Neural progenitor cell (in vitro differentiated cells): ENCODE data around the gene KIRREL3. TPM values are rescaled to one million over a fixed set of nuclear protein-coding genes. Genes with fewer than 3 reads are reported as not detected.
A peak's percentile ranks its signal among the peaks of the same experiment; 100 is the strongest.

Experiments
- DNase-seq: peaks from one replicate; pipeline ENCODE4 v3.0.0-alpha.2; 2016; ENCODE audit warnings: low spot score
- H2AFZ ChIP-seq: fragments of 200-600 bp; sonication (generic); replicated peaks from 2 replicates; pipeline ENCODE4 v1.6.1; 2016; ENCODE audit warnings: antibody characterized with exemption
- H3F3A ChIP-seq: fragments of 200-600 bp; sonication (generic); 2 replicates; pipeline ENCODE4 v1.6.1; 2016; ENCODE audit warnings: antibody characterized with exemption, low read depth
- H3K27ac ChIP-seq: fragments of 200-600 bp; sonication (generic); 2 replicates; pipeline ENCODE4 v1.5.1; 2016; ENCODE audit warnings: mild to moderate bottlenecking
- H3K27me3 ChIP-seq: fragments of 200-600 bp; sonication (generic); 2 replicates; pipeline ENCODE4 v1.6.1; 2016; ENCODE audit warnings: mild to moderate bottlenecking, moderate library complexity
- H3K36me3 ChIP-seq: fragments of 200-600 bp; sonication (generic); 2 replicates; pipeline ENCODE4 v1.5.1; 2016
- H3K4me1 ChIP-seq: fragments of 200-600 bp; sonication (generic); 2 replicates; pipeline ENCODE4 v1.6.1; 2016; ENCODE audit warnings: mixed run types
- H3K4me2 ChIP-seq: fragments of 200-600 bp; sonication (generic); 2 replicates; pipeline ENCODE4 v1.6.1; 2016
- H3K4me3 ChIP-seq: fragments of 200-600 bp; sonication (generic); 2 replicates; pipeline ENCODE4 v1.5.1; 2016
- H3K79me2 ChIP-seq: fragments of 200-600 bp; sonication (generic); 2 replicates; pipeline ENCODE4 v1.6.1; 2016; ENCODE audit warnings: low read depth
- H3K9ac ChIP-seq: fragments of 200-600 bp; sonication (generic); 2 replicates; pipeline ENCODE4 v1.6.1; 2016
- H3K9me3 ChIP-seq: fragments of 200-600 bp; sonication (generic); 2 replicates; pipeline ENCODE4 v1.5.1; 2016; ENCODE audit warnings: low read depth
- H4K20me1 ChIP-seq: fragments of 200-600 bp; sonication (generic); 2 replicates; pipeline ENCODE4 v1.6.1; 2016; ENCODE audit warnings: low read depth
- H3K27ac Mint-ChIP-seq: 3 replicates; pipeline ENCODE4 v1.8.0; 2021; ENCODE audit warnings: mixed read lengths
- H3K27me3 Mint-ChIP-seq: 2 replicates; pipeline ENCODE4 v1.8.0; 2022; ENCODE audit warnings: low read depth, mild to moderate bottlenecking, inconsistent platforms, moderate library complexity, mixed read lengths; ENCODE audit not compliant: insufficient read depth
- H3K36me3 Mint-ChIP-seq: 3 replicates; pipeline ENCODE4 v1.8.0; 2021; ENCODE audit warnings: mixed read lengths
- H3K4me1 Mint-ChIP-seq: 3 replicates; pipeline ENCODE4 v1.8.0; 2021; ENCODE audit warnings: mixed read lengths
- H3K4me3 Mint-ChIP-seq: 3 replicates; pipeline ENCODE4 v1.8.0; 2021; ENCODE audit warnings: mild to moderate bottlenecking, moderate library complexity, mixed read lengths
- H3K9me3 Mint-ChIP-seq: 3 replicates; pipeline ENCODE4 v1.8.0; 2020; ENCODE audit warnings: mixed read lengths
- EZH2 ChIP-seq: fragments of 200-600 bp; sonication (generic); IDR thresholded peaks from 2 replicates; pipeline ENCODE4 v1.6.1; 2017; ENCODE audit warnings: antibody characterized with exemption, mild to moderate bottlenecking, moderate library complexity
- EZH2phosphoT487 ChIP-seq: fragments of 200-600 bp; sonication (generic); IDR thresholded peaks from 2 replicates; pipeline ENCODE4 v1.6.1; 2017; ENCODE audit warnings: antibody characterized with exemption
- total RNA-seq: library from RNA; depleted of rRNA; stranded (reverse); fragments of >200 nt; gene quantifications from 2 replicates; pipeline ENCODE4 v1.2.3, GENCODE V29; 2015; ENCODE audit warnings: low replicate concordance
- TF ChIP-seq, protein P1 (sequence below): fragments of 200-600 bp; sonication (generic); IDR thresholded peaks from 2 replicates; pipeline ENCODE4 v1.5.1; 2017; ENCODE audit warnings: antibody characterized with exemption, mild to moderate bottlenecking

The KIRREL3 gene
- total RNA-seq, 1 donor from 2014 or later = 1.1 TPM

DNA sequence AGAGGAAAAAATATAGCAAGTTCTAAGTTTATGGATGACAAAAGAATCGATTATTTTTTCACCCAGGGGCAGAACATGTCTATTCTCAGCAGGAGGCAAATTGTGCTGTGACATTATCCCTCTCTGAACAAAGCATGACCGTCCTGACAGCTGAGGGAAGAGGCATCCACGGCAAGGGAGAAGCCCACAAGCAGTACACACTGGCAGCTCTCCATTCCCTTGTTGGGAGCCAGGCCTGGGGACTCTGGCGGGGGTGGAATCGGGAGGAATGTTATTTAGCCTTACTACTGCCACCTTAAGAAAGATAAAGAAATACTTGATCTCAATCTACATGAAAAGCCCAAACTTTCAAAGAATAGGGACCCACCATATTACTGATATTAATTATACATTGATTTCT lies 3.4 kb downstream of the KIRREL3 start:
- Mint-ChIP-seq H3K4me3 (no peak overlapping the region), H3K4me1 (peaks cover 44% of the 10 kb centered on the region), H3K27ac (no peak overlapping the region), H3K36me3 (no peaks in the 10 kb centered on the region), H3K27me3 (peaks cover 6% of the 10 kb centered on the region), H3K9me3 (no peaks in the 10 kb centered on the region)
- TF ChIP-seq, protein P1, sequence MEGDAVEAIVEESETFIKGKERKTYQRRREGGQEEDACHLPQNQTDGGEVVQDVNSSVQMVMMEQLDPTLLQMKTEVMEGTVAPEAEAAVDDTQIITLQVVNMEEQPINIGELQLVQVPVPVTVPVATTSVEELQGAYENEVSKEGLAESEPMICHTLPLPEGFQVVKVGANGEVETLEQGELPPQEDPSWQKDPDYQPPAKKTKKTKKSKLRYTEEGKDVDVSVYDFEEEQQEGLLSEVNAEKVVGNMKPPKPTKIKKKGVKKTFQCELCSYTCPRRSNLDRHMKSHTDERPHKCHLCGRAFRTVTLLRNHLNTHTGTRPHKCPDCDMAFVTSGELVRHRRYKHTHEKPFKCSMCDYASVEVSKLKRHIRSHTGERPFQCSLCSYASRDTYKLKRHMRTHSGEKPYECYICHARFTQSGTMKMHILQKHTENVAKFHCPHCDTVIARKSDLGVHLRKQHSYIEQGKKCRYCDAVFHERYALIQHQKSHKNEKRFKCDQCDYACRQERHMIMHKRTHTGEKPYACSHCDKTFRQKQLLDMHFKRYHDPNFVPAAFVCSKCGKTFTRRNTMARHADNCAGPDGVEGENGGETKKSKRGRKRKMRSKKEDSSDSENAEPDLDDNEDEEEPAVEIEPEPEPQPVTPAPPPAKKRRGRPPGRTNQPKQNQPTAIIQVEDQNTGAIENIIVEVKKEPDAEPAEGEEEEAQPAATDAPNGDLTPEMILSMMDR = no peak
- no peak for TF ChIP-seq EZH2
- TF ChIP-seq EZH2phosphoT487 = no peak
- DNase-seq = no peak
- no peaks in the 10 kb centered on the region for H3K79me2 ChIP-seq
- no peaks in the 10 kb centered on the region for H4K20me1 ChIP-seq
- no peak overlapping the region for H3K27ac ChIP-seq
- no peak overlapping the region for H3K4me3 ChIP-seq
- no peak overlapping the region for H3K4me2 ChIP-seq
- no peak overlapping the region for H3K9ac ChIP-seq
- no peaks in the 10 kb centered on the region for H3K9me3 ChIP-seq
- H3K27me3 ChIP-seq = peaks cover 60% of the 10 kb centered on the region
- peaks cover 25% of the 10 kb centered on the region for H3K4me1 ChIP-seq
- no peaks in the 10 kb centered on the region for H3K36me3 ChIP-seq
- no peak overlapping the region for H2AFZ ChIP-seq
- H3F3A ChIP-seq = peaks cover 6% of the 10 kb centered on the region

DNA sequence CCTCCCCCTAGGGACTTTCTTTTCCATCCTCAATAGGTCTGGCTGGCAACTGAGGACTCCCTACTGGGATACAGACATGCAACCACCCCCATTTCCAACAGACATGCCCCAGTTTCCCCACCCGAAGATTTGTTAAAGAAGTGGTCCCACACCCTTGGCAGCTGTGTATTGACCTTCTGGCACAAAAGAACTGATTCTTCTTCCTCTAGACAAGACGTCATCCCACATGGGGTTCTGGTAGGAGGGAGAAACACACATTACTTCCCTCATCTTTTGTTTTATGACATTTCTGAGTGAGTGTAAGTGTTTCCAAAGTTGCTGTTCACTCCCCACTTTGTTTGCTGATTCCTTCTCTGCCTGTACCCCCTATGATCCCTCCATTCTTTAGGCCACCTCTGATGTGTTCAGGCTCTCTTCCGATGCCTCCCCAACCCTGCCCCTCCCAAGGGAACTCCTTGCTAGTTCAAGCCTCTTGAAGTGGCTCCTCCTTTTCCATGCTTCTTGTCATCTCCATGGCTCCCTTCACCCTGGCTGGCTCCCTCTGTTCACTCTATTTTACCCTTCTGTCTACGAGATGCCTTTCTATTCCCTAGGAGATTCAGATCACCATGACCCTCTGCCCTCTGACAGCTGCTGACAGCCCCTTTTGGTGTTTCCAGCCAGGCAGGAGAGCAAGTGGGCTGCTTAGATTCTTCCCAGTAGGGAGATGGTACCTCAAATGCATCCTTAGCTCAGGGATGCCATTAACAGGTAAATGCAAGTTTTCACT lies 4.3 kb downstream of the KIRREL3 start:
- Histone ChIP-seq H3K9me3 (no peaks in the 10 kb centered on the region), H4K20me1 (no peaks in the 10 kb centered on the region), H3K4me1 (peaks cover 17% of the 10 kb centered on the region), H3K27ac (no peak overlapping the region), H3F3A (no peaks in the 10 kb centered on the region), H3K4me2 (no peak overlapping the region), H3K36me3 (no peaks in the 10 kb centered on the region), H2AFZ (no peak overlapping the region), H3K4me3 (no peak overlapping the region), H3K27me3 (peaks cover 55% of the 10 kb centered on the region), H3K79me2 (no peaks in the 10 kb centered on the region), H3K9ac (no peak overlapping the region)
- Mint-ChIP-seq H3K9me3 (no peaks in the 10 kb centered on the region), H3K4me3 (peak overlapping the region; percentile 48), H3K36me3 (no peaks in the 10 kb centered on the region), H3K27me3 (peaks cover 6% of the 10 kb centered on the region), H3K27ac (peak overlapping the region; percentile 64), H3K4me1 (peaks cover 35% of the 10 kb centered on the region)
- DNase-seq = no peak
- TF ChIP-seq EZH2 (no peak), EZH2phosphoT487 (no peak)
- TF ChIP-seq, protein P1 = no peak

DNA sequence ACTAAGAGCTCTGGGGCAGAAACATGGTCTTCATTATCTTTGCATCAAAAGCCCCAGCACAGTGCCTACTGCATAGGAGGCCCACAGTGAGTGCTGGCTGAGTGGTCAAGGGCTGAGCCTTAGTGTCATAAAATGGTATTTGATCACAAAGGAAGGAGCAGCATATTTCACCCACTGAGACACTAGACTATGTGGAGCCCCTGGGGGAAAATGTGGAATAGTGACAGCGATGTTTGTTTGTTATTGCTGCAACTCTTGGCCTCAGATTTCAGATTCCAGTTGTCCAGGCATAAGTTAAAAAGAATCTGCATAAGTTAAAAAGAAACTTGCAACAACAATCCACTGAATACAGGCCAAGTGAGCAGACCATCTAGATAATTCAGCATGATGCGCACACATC lies 7.0 kb downstream of the KIRREL3 start:
- no peaks in the 10 kb centered on the region for H3F3A ChIP-seq
- H3K36me3 ChIP-seq = no peaks in the 10 kb centered on the region
- H3K9ac ChIP-seq = no peak overlapping the region
- H4K20me1 ChIP-seq = no peaks in the 10 kb centered on the region
- H3K4me1 ChIP-seq = peaks cover 6% of the 10 kb centered on the region
- H3K9me3 ChIP-seq = no peaks in the 10 kb centered on the region
- H3K79me2 ChIP-seq = no peaks in the 10 kb centered on the region
- Mint-ChIP-seq H3K9me3 (no peaks in the 10 kb centered on the region), H3K27me3 (peaks cover 6% of the 10 kb centered on the region), H3K4me1 (peaks cover 47% of the 10 kb centered on the region), H3K4me3 (no peak overlapping the region), H3K27ac (no peak overlapping the region), H3K36me3 (no peaks in the 10 kb centered on the region)
- H2AFZ ChIP-seq = no peak overlapping the region
- no peak for DNase-seq
- no peak overlapping the region for H3K4me2 ChIP-seq
- peaks cover 34% of the 10 kb centered on the region for H3K27me3 ChIP-seq
- TF ChIP-seq EZH2phosphoT487 = no peak
- TF ChIP-seq EZH2 = no peak
- TF ChIP-seq, protein P1 = no peak
- no peak overlapping the region for H3K27ac ChIP-seq
- no peak overlapping the region for H3K4me3 ChIP-seq
